MM.1S (cell line): Measurements from ENCODE around the gene AP3D1.
"Not testable (repeated sequence)": the region's sequence is repeated elsewhere in the genome, so short reads cannot be mapped to it uniquely, and the experiment has no call there.

Experiments used
- DNase-seq: peaks from one replicate; pipeline ENCODE4 v3.0.0-alpha.2; 2015
- H2AFZ ChIP-seq: fragments of 300-600 bp; sonication (generic); 2 replicates; pipeline ENCODE4 v1.6.0; 2016; ENCODE audit warnings: antibody characterized with exemption, low read length
- H3F3A ChIP-seq: fragments of 300-600 bp; sonication (generic); 2 replicates; pipeline ENCODE4 v1.6.1; 2016; ENCODE audit warnings: mild to moderate bottlenecking, antibody characterized with exemption, low read length, moderate library complexity, mixed read lengths; ENCODE audit not compliant: insufficient read depth
- H3K27ac ChIP-seq: fragments of 300-600 bp; sonication (generic); 2 replicates; pipeline ENCODE4 v1.5.1; 2016; ENCODE audit warnings: mild to moderate bottlenecking, low read length
- H3K27me3 ChIP-seq: fragments of 300-600 bp; sonication (generic); replicated peaks from 2 replicates; pipeline ENCODE4 v1.6.0; 2016; ENCODE audit warnings: low read length; ENCODE audit not compliant: insufficient read depth
- H3K36me3 ChIP-seq: fragments of 300-600 bp; sonication (generic); replicated peaks from 2 replicates; pipeline ENCODE4 v1.6.1; 2016; ENCODE audit warnings: mild to moderate bottlenecking, low read length, mixed read lengths; ENCODE audit not compliant: insufficient read depth
- H3K4me1 ChIP-seq: fragments of 300-600 bp; sonication (generic); 2 replicates; pipeline ENCODE4 v1.6.1; 2016; ENCODE audit warnings: low read length, mixed read lengths
- H3K4me2 ChIP-seq: fragments of 300-600 bp; sonication (generic); 2 replicates; pipeline ENCODE4 v1.6.0; 2016; ENCODE audit warnings: low read depth, low read length
- H3K4me3 ChIP-seq: fragments of 300-600 bp; sonication (generic); 2 replicates; pipeline ENCODE4 v1.5.1; 2016; ENCODE audit warnings: low read length, mixed read lengths
- H3K79me2 ChIP-seq: fragments of 300-600 bp; sonication (generic); 2 replicates; pipeline ENCODE4 v1.6.1; 2016; ENCODE audit warnings: mixed run types, low read length, mixed read lengths
- H3K9ac ChIP-seq: fragments of 300-600 bp; sonication (generic); 2 replicates; pipeline ENCODE4 v1.6.1; 2016; ENCODE audit warnings: low read length, mixed read lengths
- H3K9me2 ChIP-seq: fragments of 300-600 bp; sonication (generic); replicated peaks from 2 replicates; pipeline ENCODE4 v1.6.1; 2016; ENCODE audit warnings: mild to moderate bottlenecking, low read length, mixed read lengths; ENCODE audit not compliant: insufficient read depth
- H3K9me3 ChIP-seq: fragments of 300-600 bp; sonication (generic); replicated peaks from 2 replicates; pipeline ENCODE4 v1.6.1; 2016; ENCODE audit warnings: mild to moderate bottlenecking, low read length, mixed read lengths; ENCODE audit not compliant: insufficient read depth
- H4K20me1 ChIP-seq: fragments of 300-600 bp; sonication (generic); 2 replicates; pipeline ENCODE4 v1.6.1; 2016; ENCODE audit warnings: mild to moderate bottlenecking, low read length, moderate library complexity, mixed read lengths; ENCODE audit not compliant: insufficient read depth
- CTCF ChIP-seq: fragments of 300-600 bp; sonication (generic); IDR thresholded peaks from 2 replicates; pipeline ENCODE4 v1.5.1; 2016; ENCODE audit warnings: antibody characterized with exemption, low read length, mixed read lengths
- EZH2 ChIP-seq: fragments of 300-600 bp; sonication (generic); optimal IDR thresholded peaks from 2 replicates; pipeline ENCODE3; 2017; ENCODE audit warnings: low read depth, mild to moderate bottlenecking, antibody characterized with exemption, low read length, mixed read lengths
- EZH2phosphoT487 ChIP-seq: fragments of 300-600 bp; sonication (generic); IDR thresholded peaks from 2 replicates; pipeline ENCODE4 v1.6.1; 2018; ENCODE audit warnings: antibody characterized with exemption, low read length

The AP3D1 gene

DNA sequence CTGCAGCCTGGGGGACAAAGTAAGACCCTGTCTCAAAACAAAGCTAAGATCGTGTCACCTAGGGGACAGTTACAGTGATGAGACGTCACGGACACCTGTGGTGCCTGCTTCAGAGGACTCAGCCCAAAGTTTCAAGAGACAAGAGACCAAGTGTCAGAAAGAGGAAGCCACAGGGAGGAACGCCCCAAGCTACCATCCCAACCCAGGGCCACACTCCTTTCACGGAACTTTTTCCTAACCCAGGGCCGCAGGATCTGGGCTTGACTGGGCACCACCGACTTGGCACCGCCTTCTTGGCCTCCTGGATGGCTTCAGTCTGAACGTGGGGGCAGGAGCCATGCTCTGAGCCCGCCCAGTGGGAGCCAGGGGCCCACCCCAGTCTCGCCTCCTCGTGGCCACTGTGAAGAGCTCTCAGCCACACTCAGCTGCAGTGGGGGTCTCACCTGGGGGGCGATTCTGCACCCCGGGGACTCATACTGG is 63.7 kb downstream of the AP3D1 start:
- peaks cover 59% of the 10 kb centered on the region for H3K79me2 ChIP-seq
- no peaks in the 10 kb centered on the region for H3K9me2 ChIP-seq
- peaks cover 50% of the 10 kb centered on the region for H3K4me1 ChIP-seq
- H3F3A ChIP-seq, result peaks cover 80% of the 10 kb centered on the region
- H3K9ac ChIP-seq, result peak overlapping the region; percentile 96
- H4K20me1 ChIP-seq, result no peaks in the 10 kb centered on the region
- no peak overlapping the region for H3K4me3 ChIP-seq
- peak overlapping the region; percentile 72 for H3K4me2 ChIP-seq
- H3K27ac ChIP-seq, result peak overlapping the region; percentile 90
- peak overlapping the region; percentile 4; the same call in 1 of the 2 replicates for H2AFZ ChIP-seq
- DNase-seq, result peak; percentile 75
- no peaks in the 10 kb centered on the region for H3K36me3 ChIP-seq
- H3K9me3 ChIP-seq, result no peaks in the 10 kb centered on the region
- H3K27me3 ChIP-seq, result no peaks in the 10 kb centered on the region
- no peak for TF ChIP-seq EZH2phosphoT487
- peak; percentile 56 for TF ChIP-seq CTCF
- TF ChIP-seq EZH2, result no peak

- H4K20me1 ChIP-seq, H3K36me3 ChIP-seq, H3K4me3 ChIP-seq, H2AFZ ChIP-seq, H3K9me2 ChIP-seq, H3K9me3 ChIP-seq, H3K27me3 ChIP-seq: not testable (repeated sequence)
- DNase-seq, result peak; percentile 73
- H3F3A ChIP-seq, result peaks cover 84% of the 10 kb centered on the region
- H3K4me1 ChIP-seq, result peaks cover 53% of the 10 kb centered on the region
- peak overlapping the region; percentile 96 for H3K9ac ChIP-seq
- peaks cover 59% of the 10 kb centered on the region for H3K79me2 ChIP-seq
- peak overlapping the region; percentile 90 for H3K27ac ChIP-seq
- H3K4me2 ChIP-seq, result peak overlapping the region; percentile 72
Measured at GRCh38 chr19:2086695-2087620, 64.4 kb downstream of the AP3D1 start.

- H3K9me2 ChIP-seq, result no peaks in the 10 kb centered on the region
- TF ChIP-seq EZH2 (no peak), CTCF (no peak), EZH2phosphoT487 (no peak)
- H3K4me2 ChIP-seq, result peak overlapping the region; percentile 93; the same call in 1 of the 2 replicates
- H3K4me1 ChIP-seq, result peaks cover 49% of the 10 kb centered on the region
- H3K27me3 ChIP-seq, result no peaks in the 10 kb centered on the region
- H3K79me2 ChIP-seq, result peaks cover 64% of the 10 kb centered on the region
- H3K4me3 ChIP-seq, result peak overlapping the region; percentile 78
- H3K27ac ChIP-seq, result peak overlapping the region; percentile 90
- H3K36me3 ChIP-seq, result peaks cover 7% of the 10 kb centered on the region
- H3F3A ChIP-seq, result peaks cover 74% of the 10 kb centered on the region
- no peak overlapping the region for H2AFZ ChIP-seq
- peak; percentile 100 for DNase-seq
- no peaks in the 10 kb centered on the region for H3K9me3 ChIP-seq
- peak overlapping the region; percentile 96 for H3K9ac ChIP-seq
- peaks cover 21% of the 10 kb centered on the region for H4K20me1 ChIP-seq
Measured at GRCh38 chr19:2084993-2085720, 66.2 kb downstream of the AP3D1 start.
